Body of pancreas (tissue), 4 donors: ENCODE measurements around the gene EIF4G2. TPM values are rescaled to one million over a fixed set of nuclear protein-coding genes. Genes with fewer than 3 reads are reported as not detected.

Experiments
- ATAC-seq: fragments of 150-250 bp; one replicate; pipeline ENCODE4 v1.9.1; 2016
- DNase-seq, 4 donors: peaks; one replicate each; pipeline ENCODE4 v3.0.0-alpha.2; 2019
- H3K27ac ChIP-seq, 4 donors: fragments of 200-600 bp; sonication (generic); 1 replicate in 3 of 4; 2 replicates in 1 of 4; pipeline versions ENCODE4 v1.5.1 to v1.6.1; 2016 to 2019; ENCODE audit warnings: mild to moderate bottlenecking in 1 of 4, mixed read lengths in 1 of 4, moderate library complexity in 1 of 4
- H3K27me3 ChIP-seq, 2 donors: fragments of 200-600 bp; sonication (generic); one replicate each; pipeline ENCODE4 v1.6.0; 2016; ENCODE audit warnings: mild to moderate bottlenecking in 1 of 2
- H3K36me3 ChIP-seq, 2 donors: fragments of 200-600 bp; sonication (generic); replicated peaks in 1 of 2; 2 replicates each; pipeline ENCODE4 v1.5.1; 2016; ENCODE audit warnings: low read depth in 2 of 2; ENCODE audit not compliant: insufficient read depth in 1 of 2
- H3K4me1 ChIP-seq: fragments of 200-600 bp; sonication (generic); one replicate; pipeline ENCODE4 v1.6.0; 2016
- H3K4me3 ChIP-seq, 2 donors: fragments of 200-600 bp; sonication (generic); 1 replicate in 1 of 2; 2 replicates in 1 of 2; pipeline ENCODE4 v1.5.1; 2016 to 2019
- H3K9me3 ChIP-seq, 3 donors: fragments of 200-600 bp; sonication (generic); 1 replicate in 2 of 3; 2 replicates in 1 of 3; pipeline ENCODE4 v1.5.1; 2016
- POLR2A ChIP-seq, 3 donors: fragments of 450-650 bp; IDR thresholded peaks; one replicate each; pipeline ENCODE4 v1.6.1; 2016; ENCODE audit warnings: antibody characterized with exemption in 3 of 3, mild to moderate bottlenecking in 2 of 3
- WGBS, 2 donors: methylation state at CpG; one replicate each; pipeline ENCODE4 v1.1.5; 2017; 5-methylcytosine and 5-hydroxymethylcytosine counted together
- intact Hi-C: fragments of 100-400 bp; cut with DNase I; formaldehyde crosslinking; loops from one replicate; pipeline ENCODE4 v1.15.1; 2023
- small RNA-seq: library from RNA; depleted of rRNA; stranded (forward); fragments of <200 nt; gene quantifications from one replicate; pipeline ENCODE3, GENCODE V24; 2016
- total RNA-seq, 2 donors: library from RNA; depleted of rRNA; stranded (reverse); fragments of >200 nt; gene quantifications; one replicate each; pipeline ENCODE4 v1.1.0, GENCODE V29; 2016
- TF ChIP-seq, protein P1 (sequence below), 7 experiments: fragments of 450-650 bp in 4 of 7; fragments of 200-600 bp in 3 of 7; sonication (generic) in 3 of 7; IDR thresholded peaks; one replicate each; pipeline ENCODE4 v1.5.1; 2016 to 2019; ENCODE audit warnings: antibody characterized with exemption in 7 of 7

Gene EIF4G2
- total RNA-seq, 2 donors from 2014 or later, result 223 to 230 TPM

DNA sequence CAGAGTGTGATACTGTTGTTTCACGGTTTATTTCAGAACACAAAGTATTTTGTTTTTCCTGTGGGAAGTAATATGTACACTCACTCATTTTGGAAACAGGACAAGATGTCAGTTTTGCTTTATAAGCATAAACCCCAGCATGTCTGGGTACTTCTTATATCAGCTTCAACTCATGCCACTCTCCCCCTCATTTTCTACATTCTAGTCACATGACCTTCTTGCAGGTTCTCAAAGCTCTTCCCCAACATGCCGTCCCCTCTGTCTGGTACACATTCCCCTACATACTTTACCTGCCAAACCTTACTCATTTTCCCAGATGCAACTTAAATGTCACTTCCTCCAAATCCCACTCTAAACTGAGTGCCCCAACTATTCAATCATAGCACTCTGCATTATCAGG, 59.2 kb downstream of the EIF4G2 start:
- Histone ChIP-seq H3K27ac (no peak overlapping the region), H3K27me3 (no peaks in the 10 kb centered on the region), H3K9me3 (no peaks in the 10 kb centered on the region), H3K36me3 (peaks cover 0 to 5% of the 10 kb centered on the region in 2 donors), H3K4me3 (no peak overlapping the region), H3K4me1 (peaks cover 12% of the 10 kb centered on the region)
- TF ChIP-seq POLR2A (IDR thresholded peaks at IDR 0.05), result no peak
- TF ChIP-seq, protein P1, sequence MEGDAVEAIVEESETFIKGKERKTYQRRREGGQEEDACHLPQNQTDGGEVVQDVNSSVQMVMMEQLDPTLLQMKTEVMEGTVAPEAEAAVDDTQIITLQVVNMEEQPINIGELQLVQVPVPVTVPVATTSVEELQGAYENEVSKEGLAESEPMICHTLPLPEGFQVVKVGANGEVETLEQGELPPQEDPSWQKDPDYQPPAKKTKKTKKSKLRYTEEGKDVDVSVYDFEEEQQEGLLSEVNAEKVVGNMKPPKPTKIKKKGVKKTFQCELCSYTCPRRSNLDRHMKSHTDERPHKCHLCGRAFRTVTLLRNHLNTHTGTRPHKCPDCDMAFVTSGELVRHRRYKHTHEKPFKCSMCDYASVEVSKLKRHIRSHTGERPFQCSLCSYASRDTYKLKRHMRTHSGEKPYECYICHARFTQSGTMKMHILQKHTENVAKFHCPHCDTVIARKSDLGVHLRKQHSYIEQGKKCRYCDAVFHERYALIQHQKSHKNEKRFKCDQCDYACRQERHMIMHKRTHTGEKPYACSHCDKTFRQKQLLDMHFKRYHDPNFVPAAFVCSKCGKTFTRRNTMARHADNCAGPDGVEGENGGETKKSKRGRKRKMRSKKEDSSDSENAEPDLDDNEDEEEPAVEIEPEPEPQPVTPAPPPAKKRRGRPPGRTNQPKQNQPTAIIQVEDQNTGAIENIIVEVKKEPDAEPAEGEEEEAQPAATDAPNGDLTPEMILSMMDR (IDR thresholded peaks at IDR 0.05), result no peak
- WGBS, 2 donors, result 72 to 76% methylated on average over 2 of the region's 2 CpGs
- DNase-seq, result no peak
- no peak for ATAC-seq
- intact Hi-C loops, result no loop called here

- intact Hi-C loops, result no loop called here
- Histone ChIP-seq H3K4me1 (peaks cover 7% of the 10 kb centered on the region), H3K27ac (no peak overlapping the region), H3K27me3 (no peaks in the 10 kb centered on the region), H3K4me3 (no peak overlapping the region), H3K9me3 (no peaks in the 10 kb centered on the region), H3K36me3 (no peaks in the 10 kb centered on the region)
- ATAC-seq, result no peak
- TF ChIP-seq, protein P1 (IDR thresholded peaks at IDR 0.05), result no peak
- TF ChIP-seq POLR2A (IDR thresholded peaks at IDR 0.05), result no peak
- no peak for DNase-seq
These were observed 61.0 kb downstream of the EIF4G2 start for GRCh38 chr11:10747733-10748132.

Small RNAs within 50 kb of the gene (small RNA-seq; reads per million reads assigned to genes)
- gene SNORD97, result not detected

Other genes starting within 250 kb of the EIF4G2 start
- 10 to 100 TPM in 1 of 2 donors, 1 to 10 TPM in 1; 6.9 to 31.4 TPM for gene LYVE1, start 240.3 kb downstream of the EIF4G2 start, total RNA-seq
- 10 to 100 TPM in 1 of 2 donors, 1 to 10 TPM in 1; 1.6 to 10.1 TPM for gene IRAG1, start 115.2 kb downstream of the EIF4G2 start, total RNA-seq
- 10 to 100 TPM; 12.2 to 28.7 TPM for gene CTR9, start 57.7 kb downstream of the EIF4G2 start, total RNA-seq
- 10 to 100 TPM; 16.5 to 24.1 TPM for gene ZBED5, start 49.1 kb upstream of the EIF4G2 start, total RNA-seq